Ascending aorta (tissue), 2 donors: ENCODE results near the gene PDE10A. TPM values are rescaled to one million over a fixed set of nuclear protein-coding genes. Genes with fewer than 3 reads are reported as not detected.
"Not testable (repeated sequence)": the region's sequence is repeated elsewhere in the genome, so short reads cannot be mapped to it uniquely, and the experiment has no call there.

Experiments used
- DNase-seq, 2 donors: peaks; one replicate each; pipeline ENCODE4 v3.0.0-alpha.2; 2019; ENCODE audit warnings: low spot score in 2 of 2
- H3K27ac ChIP-seq, 2 donors: fragments of 200-600 bp; sonication (generic); one replicate each; pipeline ENCODE4 v1.5.1; 2016 to 2017; ENCODE audit warnings: mild to moderate bottlenecking in 1 of 2
- H3K27me3 ChIP-seq: fragments of 200-600 bp; sonication (generic); one replicate; pipeline ENCODE4 v1.5.1; 2017
- H3K36me3 ChIP-seq, 2 donors: fragments of 200-600 bp; sonication (generic); one replicate each; pipeline ENCODE4 v1.5.1; 2016
- H3K4me1 ChIP-seq, 2 donors: fragments of 200-600 bp; sonication (generic); one replicate each; pipeline ENCODE4 v1.5.1; 2016 to 2017; ENCODE audit warnings: mild to moderate bottlenecking in 1 of 2
- H3K4me3 ChIP-seq, 2 donors: fragments of 200-600 bp; sonication (generic); one replicate each; pipeline ENCODE4 v1.5.1; 2016 to 2017; ENCODE audit warnings: mild to moderate bottlenecking in 1 of 2
- H3K9me3 ChIP-seq, 2 donors: fragments of 200-600 bp; sonication (generic); one replicate each; pipeline ENCODE4 v1.5.1; 2016
- intact Hi-C: fragments of 100-400 bp; cut with DNase I; formaldehyde crosslinking; loops from one replicate; pipeline ENCODE4 v1.15.1; 2023
- total RNA-seq: library from RNA; depleted of rRNA; stranded (reverse); fragments of >200 nt; gene quantifications from one replicate; pipeline ENCODE4 v1.1.0, GENCODE V29; 2016
- TF ChIP-seq, protein P1 (sequence below), 3 experiments: fragments of 200-600 bp in 2 of 3; fragments of 450-650 bp in 1 of 3; sonication (generic) in 2 of 3; IDR thresholded peaks; one replicate each; pipeline ENCODE4 v1.5.1; 2016 to 2019; ENCODE audit warnings: antibody characterized with exemption in 3 of 3, mild to moderate bottlenecking in 1 of 3, moderate library complexity in 1 of 3

Gene PDE10A
- total RNA-seq, 1 donor from 2014 or later = 2.0 TPM

DNA sequence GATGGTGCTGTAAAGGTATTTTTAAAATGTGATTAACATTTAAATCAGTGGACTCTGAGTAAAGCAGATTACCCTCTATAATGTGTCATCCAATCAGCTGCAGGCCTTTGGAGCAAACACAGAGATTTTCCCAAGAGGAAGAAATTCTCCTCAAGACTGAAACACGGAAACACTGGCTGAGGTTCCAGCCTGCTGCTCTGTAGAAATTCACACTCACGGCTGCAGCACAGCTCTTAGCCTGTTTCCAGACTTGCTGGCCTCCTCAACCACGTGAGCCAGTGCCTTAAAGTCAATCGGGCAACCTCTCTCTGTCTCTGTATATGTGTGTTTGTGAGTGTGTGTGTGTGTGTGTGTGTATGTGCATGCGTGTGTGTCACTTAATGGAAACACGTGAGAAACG lies 41.1 kb downstream of the PDE10A start:
- Histone ChIP-seq H3K9me3 (no peaks in the 10 kb centered on the region), H3K36me3 (no peaks in the 10 kb centered on the region), H3K27me3 (no peaks in the 10 kb centered on the region), H3K4me3 (no peak overlapping the region), H3K4me1 (no peaks in the 10 kb centered on the region), H3K27ac (no peak overlapping the region)
- intact Hi-C loops = no loop called here
- no peak for DNase-seq
- TF ChIP-seq, protein P1, sequence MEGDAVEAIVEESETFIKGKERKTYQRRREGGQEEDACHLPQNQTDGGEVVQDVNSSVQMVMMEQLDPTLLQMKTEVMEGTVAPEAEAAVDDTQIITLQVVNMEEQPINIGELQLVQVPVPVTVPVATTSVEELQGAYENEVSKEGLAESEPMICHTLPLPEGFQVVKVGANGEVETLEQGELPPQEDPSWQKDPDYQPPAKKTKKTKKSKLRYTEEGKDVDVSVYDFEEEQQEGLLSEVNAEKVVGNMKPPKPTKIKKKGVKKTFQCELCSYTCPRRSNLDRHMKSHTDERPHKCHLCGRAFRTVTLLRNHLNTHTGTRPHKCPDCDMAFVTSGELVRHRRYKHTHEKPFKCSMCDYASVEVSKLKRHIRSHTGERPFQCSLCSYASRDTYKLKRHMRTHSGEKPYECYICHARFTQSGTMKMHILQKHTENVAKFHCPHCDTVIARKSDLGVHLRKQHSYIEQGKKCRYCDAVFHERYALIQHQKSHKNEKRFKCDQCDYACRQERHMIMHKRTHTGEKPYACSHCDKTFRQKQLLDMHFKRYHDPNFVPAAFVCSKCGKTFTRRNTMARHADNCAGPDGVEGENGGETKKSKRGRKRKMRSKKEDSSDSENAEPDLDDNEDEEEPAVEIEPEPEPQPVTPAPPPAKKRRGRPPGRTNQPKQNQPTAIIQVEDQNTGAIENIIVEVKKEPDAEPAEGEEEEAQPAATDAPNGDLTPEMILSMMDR (IDR thresholded peaks at IDR 0.05) = no peak

DNA sequence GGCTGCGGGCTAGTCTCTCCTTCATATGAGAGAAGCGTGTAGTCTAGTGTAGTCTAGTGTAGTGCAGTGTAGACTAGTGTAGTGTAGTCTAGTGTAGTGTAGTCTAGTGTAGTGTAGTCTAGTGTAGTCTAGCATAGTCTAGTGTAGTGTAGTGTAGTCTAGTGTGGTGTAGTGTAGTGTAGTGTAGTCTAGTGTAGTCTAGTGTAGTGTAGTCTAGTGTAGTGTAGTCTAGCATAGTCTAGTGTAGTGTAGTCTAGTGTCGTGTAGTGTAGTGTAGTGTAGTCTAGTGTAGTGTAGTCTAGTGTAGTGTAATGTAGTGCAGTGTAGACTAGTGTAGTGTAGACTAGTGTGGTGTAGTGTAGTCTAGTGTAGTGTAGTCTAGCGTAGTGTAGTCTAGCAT lies 44.1 kb downstream of the PDE10A start:
- H3K4me1 ChIP-seq, H3K4me3 ChIP-seq, H3K27me3 ChIP-seq, H3K27ac ChIP-seq, intact Hi-C loops, H3K9me3 ChIP-seq, H3K36me3 ChIP-seq, DNase-seq: not testable (repeated sequence)

DNA sequence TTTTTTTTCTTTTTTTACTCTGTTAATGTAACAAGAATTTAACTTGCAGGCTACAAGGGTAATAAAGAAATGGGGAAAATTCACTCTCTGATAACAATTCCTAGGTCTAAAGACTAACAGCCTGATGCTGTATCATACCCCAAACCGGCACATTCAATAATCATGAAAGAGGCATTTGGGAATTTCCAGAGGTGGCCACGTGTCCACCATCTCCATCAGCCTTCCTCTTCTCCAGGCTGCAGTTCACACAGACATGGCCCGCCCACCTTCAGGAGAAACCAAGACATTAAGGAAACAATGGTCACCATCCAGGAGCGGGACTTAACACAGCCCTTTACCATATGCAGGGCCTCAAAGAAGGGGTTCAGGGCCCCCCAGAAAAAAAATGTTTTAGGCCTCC lies 44.8 kb downstream of the PDE10A start:
- no peak overlapping the region for H3K27ac ChIP-seq
- H3K4me1 ChIP-seq = no peaks in the 10 kb centered on the region
- H3K9me3 ChIP-seq = no peaks in the 10 kb centered on the region
- DNase-seq = no peak
- no peak overlapping the region for H3K4me3 ChIP-seq
- H3K36me3 ChIP-seq = no peaks in the 10 kb centered on the region
- intact Hi-C loops = no loop called here
- no peaks in the 10 kb centered on the region for H3K27me3 ChIP-seq
- TF ChIP-seq, protein P1 (IDR thresholded peaks at IDR 0.05) = no peak

DNA sequence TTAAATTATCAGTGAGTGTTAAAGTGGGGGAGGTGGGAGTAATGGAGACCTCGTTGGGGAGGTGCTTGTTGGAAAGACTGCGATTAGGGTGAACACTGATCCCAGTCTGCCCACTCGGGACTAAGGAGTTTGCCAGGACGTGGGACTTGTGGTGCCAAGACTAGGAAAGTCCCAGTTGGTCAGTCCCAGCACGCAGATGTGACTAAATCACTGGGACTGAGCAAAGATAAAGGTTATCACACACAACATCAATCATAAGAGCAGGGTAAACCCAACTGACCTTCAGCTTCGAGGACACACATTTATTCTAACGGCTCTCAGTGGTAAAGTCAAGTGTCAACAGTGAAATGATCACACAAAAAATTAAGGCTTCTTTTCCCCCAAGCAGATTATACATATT lies 45.5 kb downstream of the PDE10A start:
- H3K4me3 ChIP-seq = no peak overlapping the region
- H3K27me3 ChIP-seq = no peaks in the 10 kb centered on the region
- H3K36me3 ChIP-seq = no peaks in the 10 kb centered on the region
- intact Hi-C loops = no loop called here
- no peaks in the 10 kb centered on the region for H3K4me1 ChIP-seq
- TF ChIP-seq, protein P1 (IDR thresholded peaks at IDR 0.05) = no peak
- H3K9me3 ChIP-seq = no peaks in the 10 kb centered on the region
- DNase-seq = no peak
- no peak overlapping the region for H3K27ac ChIP-seq

DNA sequence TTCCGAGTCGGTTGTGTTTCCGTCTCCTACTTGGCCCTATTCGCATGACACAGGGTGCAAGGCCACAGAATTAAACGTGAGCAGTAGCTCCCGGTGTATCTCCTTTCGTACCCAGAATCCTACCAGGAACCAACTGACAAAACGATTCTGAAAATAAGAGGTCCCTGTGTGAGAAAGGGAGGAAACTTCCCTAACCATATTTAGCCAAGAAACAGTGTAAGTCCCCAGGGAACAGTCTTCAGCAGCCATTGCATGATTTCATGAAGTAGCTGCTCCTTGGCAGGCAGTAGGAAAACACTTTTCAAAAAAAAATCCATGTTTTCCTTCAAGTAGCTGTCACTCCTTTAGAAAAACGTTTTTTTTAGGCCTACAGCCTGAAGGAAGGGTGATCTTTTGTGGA lies 46.9 kb downstream of the PDE10A start:
- Histone ChIP-seq H3K4me1 (no peaks in the 10 kb centered on the region), H3K4me3 (peak overlapping the region in 1 of 2 donors; percentile 5), H3K36me3 (no peaks in the 10 kb centered on the region), H3K9me3 (no peaks in the 10 kb centered on the region), H3K27me3 (no peaks in the 10 kb centered on the region), H3K27ac (no peak overlapping the region)
- DNase-seq = no peak
- TF ChIP-seq, protein P1 (IDR thresholded peaks at IDR 0.05) = no peak
- intact Hi-C loops = no loop called here

DNA sequence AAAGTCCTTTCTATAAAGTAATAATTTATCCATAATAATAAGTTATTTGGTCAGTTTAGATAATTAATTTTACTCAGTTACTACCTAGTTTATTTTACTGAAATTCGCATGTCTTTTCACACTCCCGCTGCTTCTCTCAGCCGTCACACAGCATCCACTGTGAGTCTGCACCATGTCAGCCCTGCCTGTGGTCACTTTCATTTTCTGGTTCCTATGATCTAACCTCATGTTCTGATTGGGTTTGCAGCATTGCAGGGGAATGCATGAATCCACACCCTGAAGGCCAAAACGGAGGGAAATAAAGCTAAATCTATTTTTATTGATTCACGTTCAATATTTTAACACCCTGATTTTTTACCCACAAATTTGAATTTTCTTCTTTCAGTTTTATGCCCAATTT lies 47.4 kb downstream of the PDE10A start:
- H3K4me1 ChIP-seq = no peaks in the 10 kb centered on the region
- no peaks in the 10 kb centered on the region for H3K36me3 ChIP-seq
- H3K9me3 ChIP-seq = no peaks in the 10 kb centered on the region
- no peak for DNase-seq
- peak overlapping the region in 1 of 2 donors; percentile 5 for H3K4me3 ChIP-seq
- TF ChIP-seq, protein P1 (IDR thresholded peaks at IDR 0.05) = no peak
- no peak overlapping the region for H3K27ac ChIP-seq
- intact Hi-C loops = no loop called here
- no peaks in the 10 kb centered on the region for H3K27me3 ChIP-seq
